T-helper 2 cell (primary cell): Measurements from ENCODE around the gene RIN1.
"Not testable (repeated sequence)": the region's sequence is repeated elsewhere in the genome, so short reads cannot be mapped to it uniquely, and the experiment has no call there.

Experiments used
- DNase-seq, 5 experiments: peaks; one replicate each; pipeline versions ENCODE4 v3.0.0 to v3.0.0-alpha.2; 2012 to 2022

RIN1 gene

GRCh38 chr11:66333896-66334604 lies 2.2 kb downstream of the RIN1 start:
- DNase-seq: no peak

GRCh38 chr11:66333220-66333877 lies 2.9 kb downstream of the RIN1 start:
- no peak for DNase-seq

GRCh38 chr11:66332371-66333219 lies 3.6 kb downstream of the RIN1 start:
- no peak for DNase-seq

- DNase-seq: no peak
Observed at GRCh38 chr11:66331542-66332370, 4.5 kb downstream of the RIN1 start.

GRCh38 chr11:66330931-66331330 lies 5.3 kb downstream of the RIN1 start:
- no peak for DNase-seq

- no peak for DNase-seq
Observed at GRCh38 chr11:66329165-66329673, 7.0 kb downstream of the RIN1 start.

GRCh38 chr11:66328302-66329144 lies 7.7 kb downstream of the RIN1 start:
- peak; percentile 58 to 80 (median 72) for DNase-seq

- DNase-seq: peak in 1 of 5 experiments; percentile 90
Observed at GRCh38 chr11:66328031-66328301, 8.3 kb downstream of the RIN1 start.

GRCh38 chr11:66327171-66328030 lies 8.8 kb downstream of the RIN1 start:
- no peak for DNase-seq

- DNase-seq: no peak
Observed at GRCh38 chr11:66326261-66327111, 9.7 kb downstream of the RIN1 start.

- no peak for DNase-seq
Observed at GRCh38 chr11:66325263-66325671, 11.0 kb downstream of the RIN1 start.

- DNase-seq: no peak
Observed at GRCh38 chr11:66324664-66325063, 11.6 kb downstream of the RIN1 start.

GRCh38 chr11:66323684-66324083 lies 12.6 kb downstream of the RIN1 start:
- DNase-seq: no peak

GRCh38 chr11:66322732-66323427 lies 13.4 kb downstream of the RIN1 start:
- DNase-seq: no peak

- DNase-seq: no peak
Observed at GRCh38 chr11:66321606-66322005, 14.6 kb downstream of the RIN1 start.

GRCh38 chr11:66320748-66321147 lies 15.5 kb downstream of the RIN1 start:
- DNase-seq: not testable (repeated sequence)

- not testable (repeated sequence) for DNase-seq
Observed at GRCh38 chr11:66320289-66320688, 15.9 kb downstream of the RIN1 start.

GRCh38 chr11:66318600-66318970 lies 17.6 kb downstream of the RIN1 start:
- no peak for DNase-seq
